HG02571 (cell line): ENCODE results near the gene UQCRQ.

Source experiments
- ATAC-seq: cut with Tn5 transposase; IDR thresholded peaks from one replicate; pipeline ENCODE4 v1.9.1; 2021; ENCODE audit warnings: mild to moderate bottlenecking, moderate library complexity; ENCODE audit not compliant: unreplicated experiment

UQCRQ gene

DNA sequence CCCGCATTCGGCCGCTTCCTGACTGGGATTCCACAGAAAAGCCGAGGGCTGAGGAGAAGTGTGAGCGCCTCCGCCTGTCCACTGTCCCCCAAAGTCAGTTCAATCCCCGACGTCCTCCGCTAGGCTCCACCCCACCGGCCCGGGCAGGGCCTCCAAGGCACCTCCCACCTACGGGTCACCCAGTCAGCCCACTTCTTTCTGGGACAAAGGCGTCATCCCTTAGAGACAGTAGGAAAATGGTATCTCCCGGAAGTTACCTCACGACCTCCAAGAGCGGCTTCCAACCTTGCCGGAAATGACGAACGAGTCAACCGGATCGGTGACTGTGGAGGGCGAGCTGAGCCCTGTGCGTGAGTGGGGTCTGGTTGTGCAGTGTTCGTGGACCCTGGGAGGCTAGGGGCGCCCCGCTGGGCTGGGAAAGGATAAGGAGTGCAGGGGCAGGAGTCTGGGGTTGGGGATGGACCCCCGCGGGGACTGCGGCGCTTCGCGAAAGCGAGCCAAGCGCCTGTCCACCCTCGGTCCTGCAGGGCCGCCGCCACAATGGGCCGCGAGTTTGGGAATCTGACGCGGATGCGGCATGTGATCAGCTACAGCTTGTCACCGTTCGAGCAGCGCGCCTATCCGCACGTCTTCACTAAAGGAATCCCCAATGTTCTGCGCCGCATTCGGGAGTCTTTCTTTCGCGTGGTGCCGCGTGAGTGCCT lies at the start of gene UQCRQ, which contains the start of gene GDF9:
UQCRQ (plus strand) TSS at position 301 of the 704 bp plus-strand sequence; CDS start at position 541, 240 bp downstream.
GDF9 (minus strand) TSS at position 128 of the 704 bp plus-strand sequence. CDS start 1,936 bp downstream, outside the sequence.
- peak; percentile 100 for ATAC-seq

DNA sequence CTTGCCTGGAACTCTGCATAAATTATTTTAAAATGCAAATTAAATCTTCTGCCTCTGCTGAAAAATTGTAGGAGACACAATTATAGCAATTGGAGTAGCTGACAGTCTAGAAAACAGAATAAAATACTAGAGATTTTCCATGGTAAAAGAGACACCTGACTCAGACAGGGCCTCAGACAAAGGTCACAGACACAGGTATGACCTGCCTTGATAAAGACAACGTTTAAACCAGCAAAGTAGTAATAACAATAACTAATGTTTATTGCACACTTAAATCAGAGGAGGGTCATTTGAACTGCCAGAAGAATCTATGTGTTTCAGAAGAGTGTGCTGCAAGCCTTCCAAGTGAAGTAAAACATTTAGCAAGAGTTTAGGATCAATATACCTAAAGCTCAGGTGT lies 49.4 kb upstream of the UQCRQ start:
- ATAC-seq = no peak

DNA sequence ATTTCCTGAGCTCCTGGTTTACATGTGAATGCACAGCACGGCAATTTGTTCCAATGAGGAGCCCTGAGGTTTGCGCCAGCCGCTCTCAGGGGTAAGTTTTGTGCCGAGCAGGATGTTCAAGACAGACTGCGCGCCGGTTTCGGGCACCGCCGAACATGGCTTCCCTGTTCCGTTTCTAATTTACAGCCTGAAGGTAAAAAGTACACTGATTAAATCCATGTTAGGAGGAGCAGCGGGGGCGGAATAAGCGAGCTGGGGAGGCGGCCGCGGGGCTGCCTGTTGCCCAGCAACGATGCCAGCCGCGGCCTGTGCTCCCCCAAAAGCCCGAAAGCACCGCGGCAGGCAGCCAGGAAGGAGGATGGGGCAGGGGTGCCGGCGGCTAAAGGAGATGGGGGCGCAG lies 47.0 kb upstream of the UQCRQ start:
- ATAC-seq = no peak

DNA sequence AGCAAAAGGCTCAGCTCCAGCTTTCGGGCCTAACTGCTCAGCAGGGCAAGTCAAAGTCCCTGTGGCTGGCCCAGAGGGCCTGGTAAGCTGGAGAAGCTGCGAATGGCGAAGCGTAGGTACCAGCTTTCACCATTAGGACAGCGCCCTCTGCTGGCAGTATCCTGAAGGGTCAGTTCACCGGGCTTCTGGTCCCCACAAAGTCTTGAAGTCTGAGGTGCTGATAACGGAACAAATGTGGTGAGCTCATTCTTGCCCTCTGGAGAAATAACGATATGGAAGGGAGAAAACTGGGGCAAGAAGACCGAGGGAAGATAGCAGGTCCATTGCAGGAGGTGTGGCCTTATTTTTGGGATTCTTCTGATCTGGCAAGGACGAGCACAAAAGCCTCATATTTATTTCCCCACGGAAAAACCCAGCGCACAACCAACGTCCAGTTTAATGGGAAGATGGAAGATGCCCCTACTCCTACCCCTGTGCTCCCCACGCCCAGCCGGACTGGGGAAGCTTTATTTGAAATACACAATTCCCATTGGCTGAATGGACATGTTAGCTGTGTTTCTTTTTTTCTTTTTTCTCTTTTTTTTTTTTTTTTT lies 46.2 kb upstream of the UQCRQ start:
- ATAC-seq = peak; percentile 63

DNA sequence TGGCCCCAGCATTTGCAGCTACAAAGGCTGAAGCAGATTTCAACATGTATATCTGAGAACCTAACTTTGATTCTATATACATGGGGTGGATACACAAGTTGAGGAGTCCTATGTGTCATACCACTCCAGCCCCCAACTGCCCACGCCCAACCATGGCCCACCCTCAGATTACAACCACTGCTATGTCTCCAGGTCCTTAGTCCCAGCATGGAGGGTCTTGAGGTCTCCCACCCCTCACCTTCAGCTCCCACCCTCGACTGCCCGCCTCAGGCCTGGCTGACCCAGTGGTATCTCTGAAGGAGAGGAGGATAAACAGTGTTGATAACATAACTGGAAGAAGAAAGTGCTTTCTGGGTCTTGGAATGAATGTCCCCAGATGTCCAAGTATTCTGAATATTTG lies 45.1 kb upstream of the UQCRQ start:
- no peak for ATAC-seq

DNA sequence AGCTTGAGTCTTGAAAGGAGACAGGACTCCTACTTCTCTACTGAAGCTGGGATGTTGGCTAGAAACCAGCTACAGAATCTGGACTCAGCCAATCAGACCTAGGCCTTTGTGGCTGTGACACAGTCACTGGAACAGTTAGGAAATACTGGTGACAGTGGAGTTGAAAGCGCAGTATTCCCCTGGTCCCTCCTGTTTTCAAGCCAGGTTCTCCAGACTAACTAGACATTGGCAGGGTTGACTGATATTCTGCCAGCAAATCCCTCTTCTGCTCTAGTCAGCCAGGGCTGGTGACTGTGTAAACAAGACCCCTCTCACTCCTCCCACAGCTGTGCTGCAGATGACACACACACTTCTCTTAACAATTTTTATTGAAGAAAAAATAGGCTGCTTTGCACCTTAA lies 44.7 kb upstream of the UQCRQ start:
- ATAC-seq = no peak

DNA sequence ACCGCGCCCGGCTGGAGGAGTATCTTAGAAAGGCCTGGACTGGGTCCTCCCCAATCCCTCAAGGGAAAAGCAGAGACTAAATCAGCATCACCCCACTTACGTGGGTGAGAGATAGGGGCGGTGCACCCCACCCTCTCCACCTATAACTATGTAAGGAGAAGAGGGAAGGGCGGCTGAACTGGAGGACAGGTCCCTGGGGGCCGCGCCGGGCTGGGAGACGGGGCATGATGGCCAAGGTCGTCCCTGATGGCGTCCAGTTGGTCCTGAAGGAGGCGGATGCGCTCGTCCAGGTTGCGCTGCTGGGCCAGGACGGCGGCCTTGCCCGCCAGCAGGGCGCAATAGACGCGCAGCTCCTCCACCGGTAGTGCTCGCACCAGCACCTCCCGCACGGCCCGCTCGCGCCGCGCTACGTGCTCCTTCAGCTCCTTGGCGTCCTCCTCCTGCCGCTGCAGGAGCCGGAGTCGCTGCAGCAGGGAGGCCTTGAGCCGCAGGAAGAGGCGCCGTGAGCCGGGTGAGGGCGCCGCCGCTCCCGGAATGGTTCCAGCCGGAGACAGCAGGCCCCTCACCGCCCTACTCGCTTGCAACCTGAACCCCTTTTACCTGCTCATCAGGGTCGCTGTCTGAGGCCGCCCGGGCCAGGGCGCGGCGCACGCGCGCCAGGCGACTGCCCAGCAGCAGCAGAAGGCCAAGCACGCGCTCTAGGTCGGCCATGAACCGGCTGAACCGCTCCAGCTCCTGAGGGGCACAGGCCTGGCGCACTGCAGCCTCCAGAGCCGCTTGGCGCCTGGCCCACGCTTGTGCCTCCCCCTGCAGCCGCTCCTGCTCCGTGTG lies 43.6 kb upstream of the UQCRQ start:
- ATAC-seq = no peak

DNA sequence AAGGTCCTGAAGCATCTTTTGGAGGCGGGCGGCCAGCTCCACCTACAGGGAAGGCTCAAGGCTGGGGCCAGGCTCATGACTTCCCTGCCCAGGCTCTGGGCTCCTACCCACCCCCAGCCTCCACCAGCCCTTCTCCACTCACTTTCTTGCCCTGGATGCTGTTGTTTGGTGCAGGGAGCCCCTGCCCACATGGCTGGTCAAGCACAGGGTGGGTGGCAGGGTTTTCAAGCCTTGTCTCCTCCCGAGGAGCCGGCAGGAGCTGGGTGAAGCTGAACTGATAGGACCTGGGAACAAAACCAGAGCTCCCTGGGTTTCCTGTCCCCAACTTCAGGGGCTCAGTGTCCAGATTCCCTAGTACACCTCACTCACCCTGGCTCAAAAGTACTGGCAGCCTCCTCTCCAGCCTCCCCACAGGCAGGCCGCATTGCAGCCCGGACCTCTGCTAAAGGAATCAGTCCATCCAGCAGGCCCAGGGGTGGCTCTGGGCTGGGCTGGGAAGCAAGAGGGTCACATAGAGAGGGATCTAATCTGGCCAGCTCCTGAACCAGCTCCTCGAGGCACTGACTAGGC lies 42.9 kb upstream of the UQCRQ start:
- no peak for ATAC-seq

DNA sequence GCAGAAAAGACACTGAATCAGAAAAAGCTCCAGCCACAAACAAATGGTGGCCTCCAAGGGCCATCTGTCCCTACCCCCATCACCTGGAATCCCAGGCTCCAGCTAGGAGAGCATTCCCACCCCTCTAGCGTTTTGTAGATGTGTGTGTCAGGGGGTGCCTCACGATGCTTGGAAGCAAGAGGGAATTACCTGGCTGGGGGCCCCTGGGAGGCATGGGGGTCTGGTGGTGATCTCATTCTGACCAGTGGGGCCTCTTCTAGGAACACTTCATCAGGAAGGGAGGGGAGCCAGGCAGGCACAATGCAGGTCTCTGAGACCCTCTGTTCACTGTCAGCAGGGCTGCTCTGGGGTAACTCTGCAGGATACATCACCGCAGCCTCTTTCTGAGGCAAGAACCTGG lies 42.0 kb upstream of the UQCRQ start:
- no peak for ATAC-seq

DNA sequence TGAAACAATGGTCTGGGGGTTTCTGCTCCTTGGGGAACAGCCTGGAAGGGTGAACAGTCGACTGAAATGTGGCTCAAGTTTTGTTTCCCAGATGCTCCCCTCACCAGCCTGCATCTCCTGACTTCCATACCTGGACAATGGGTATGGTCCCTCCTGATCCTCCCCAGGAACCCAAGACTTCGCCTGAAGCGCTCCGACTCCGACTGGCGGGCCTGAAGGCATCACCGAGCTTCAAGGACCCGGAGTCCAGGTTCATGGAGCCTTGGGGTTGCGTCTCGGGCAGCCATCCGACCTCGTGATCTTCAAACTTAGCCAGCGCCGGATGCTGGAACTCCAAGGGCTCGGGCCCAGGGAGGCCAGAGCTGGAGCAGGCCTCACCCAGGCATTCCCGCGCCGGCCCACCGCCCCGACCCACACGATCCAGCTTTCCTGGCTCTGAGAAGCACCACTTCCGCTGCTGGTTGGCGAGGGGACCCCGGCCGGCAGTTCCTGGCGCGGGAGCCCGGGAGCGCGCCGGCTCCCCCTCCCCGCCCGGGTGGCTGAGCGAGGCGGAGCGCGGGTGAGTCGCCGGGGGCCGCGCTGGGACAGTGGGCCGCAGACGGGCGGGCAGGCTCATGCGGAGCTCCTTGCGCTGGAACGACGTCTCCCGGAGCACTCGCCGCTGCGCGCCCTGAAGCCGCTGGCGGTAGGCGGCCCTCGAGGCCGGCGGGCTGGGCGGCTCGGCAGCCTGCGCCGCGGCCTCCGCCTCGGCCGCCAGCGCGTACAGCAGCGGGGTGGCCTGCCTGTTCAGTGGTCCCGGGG lies 41.2 kb upstream of the UQCRQ start:
- no peak for ATAC-seq

DNA sequence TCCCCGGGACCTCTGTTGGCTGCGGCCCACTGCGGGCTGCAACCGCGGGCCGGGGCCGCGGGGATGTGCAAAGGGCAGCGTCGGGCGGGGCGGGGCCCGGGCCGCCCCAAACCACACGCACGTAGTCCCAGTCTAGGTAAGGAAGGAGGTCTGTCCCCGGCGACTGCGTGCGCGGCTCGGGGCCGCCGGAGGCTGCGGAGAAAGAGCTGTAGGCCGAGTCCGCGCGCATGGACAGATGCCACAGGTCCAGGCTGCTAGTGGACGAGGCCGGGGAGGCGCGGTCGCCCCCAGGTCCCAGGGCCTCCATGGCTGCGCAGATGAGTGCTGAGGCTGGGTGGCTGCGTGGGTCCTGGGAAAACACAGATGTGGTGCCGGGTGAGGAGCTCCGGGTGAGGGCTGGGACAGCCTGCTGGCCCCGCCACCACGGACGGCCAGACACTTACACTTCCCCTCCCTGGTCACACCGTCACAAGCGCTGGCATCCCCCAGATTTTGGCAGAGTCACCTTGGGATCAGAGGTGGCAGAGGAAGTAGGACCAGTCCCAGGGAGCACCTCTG lies 40.5 kb upstream of the UQCRQ start:
- no peak for ATAC-seq

DNA sequence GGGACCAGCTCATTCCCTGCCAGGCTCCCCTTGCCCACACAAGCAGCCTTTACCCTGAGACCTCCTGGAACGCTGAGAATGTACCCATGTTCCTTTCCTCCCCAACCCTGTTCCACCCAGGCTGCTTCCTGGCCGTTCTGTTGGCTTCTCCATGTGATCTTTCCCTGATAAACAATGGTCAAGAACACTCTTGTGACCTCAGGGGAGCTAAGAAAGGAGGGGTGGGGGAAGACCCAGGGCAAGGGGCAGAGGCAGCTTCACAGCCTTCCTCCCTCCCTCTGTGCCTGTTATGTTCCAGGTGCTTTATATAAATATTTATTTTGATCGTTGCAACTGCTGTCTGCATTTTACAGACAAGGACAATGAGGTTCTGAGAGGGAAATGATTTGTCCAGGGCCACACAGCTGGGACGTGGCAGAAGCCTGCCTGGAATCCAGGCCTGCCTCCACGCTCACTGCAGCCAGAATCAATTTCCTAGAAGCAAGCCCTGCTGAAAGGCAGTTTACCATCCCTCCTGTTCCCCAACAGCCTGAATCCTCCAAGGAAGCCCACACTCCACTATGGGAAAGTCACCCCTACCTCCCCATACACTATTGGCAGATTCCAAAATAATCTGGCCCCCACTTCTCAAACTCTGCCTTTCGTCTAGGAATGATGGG lies 39.9 kb upstream of the UQCRQ start:
- ATAC-seq = no peak

DNA sequence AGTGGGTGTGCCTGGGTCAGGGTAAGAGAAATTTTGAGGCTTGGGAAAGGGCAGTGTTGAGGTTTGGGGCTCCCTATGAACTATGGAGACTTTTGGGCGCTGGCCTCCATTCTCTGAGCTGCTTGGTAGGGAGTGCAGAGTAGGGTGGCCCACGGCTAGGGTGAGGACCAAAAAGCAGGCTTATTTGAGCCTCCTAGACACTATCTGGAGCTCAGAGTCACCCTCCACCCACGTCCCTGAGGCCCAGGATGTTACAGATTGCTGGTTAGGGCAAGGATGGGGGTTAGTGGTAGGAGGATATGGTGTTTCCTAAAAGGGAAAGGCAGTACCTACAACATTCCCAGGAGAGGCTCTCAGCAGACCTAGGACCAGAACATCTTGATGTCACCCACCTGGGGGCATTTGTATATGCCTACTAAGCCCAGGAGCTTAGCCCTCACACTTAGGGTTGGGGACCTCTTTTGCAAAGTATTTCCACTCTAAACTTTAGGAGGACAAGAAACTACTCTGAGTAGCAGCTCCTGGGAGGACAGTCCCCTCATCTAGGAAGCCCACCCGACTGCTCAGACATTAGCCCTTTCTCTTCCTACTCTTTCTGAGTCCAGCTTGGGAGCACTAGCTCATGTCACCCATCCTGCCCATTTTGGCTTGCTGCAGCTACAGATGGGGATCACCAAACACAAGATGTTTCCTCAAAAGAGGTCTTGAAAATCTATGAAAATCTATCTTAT lies 38.3 kb upstream of the UQCRQ start:
- ATAC-seq = no peak

DNA sequence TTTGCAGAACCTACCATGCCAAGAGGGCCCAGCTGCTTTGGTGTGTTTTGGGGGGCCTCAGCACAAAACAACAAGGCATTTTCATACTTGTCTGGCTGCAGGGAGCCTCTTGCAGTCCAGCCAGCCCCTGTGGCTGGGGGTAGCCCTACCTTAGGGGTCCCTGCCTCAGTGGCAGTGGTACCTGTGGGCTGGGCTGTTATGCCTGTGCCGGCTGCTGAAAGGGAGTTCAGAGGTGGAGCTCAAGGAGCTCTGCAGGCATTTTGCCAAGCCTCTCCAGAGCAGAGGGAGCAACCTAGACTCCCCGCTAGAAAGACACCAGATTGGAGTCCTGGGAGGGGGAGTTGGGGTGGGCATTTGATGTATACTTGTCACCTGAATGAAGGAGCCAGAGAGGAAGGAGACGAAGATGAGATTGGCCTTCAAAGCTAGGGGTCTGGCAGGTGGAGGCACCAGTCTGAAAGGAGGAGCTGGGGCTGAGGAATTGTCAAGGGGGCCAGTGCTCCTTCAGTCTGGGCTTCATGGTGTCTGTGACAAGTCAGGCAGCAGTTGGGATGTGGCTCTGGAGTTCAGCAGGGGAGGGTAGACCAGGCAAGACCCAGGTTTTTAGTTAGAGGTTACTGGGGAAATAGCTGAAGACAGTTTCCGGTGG lies 37.5 kb upstream of the UQCRQ start:
- no peak for ATAC-seq

DNA sequence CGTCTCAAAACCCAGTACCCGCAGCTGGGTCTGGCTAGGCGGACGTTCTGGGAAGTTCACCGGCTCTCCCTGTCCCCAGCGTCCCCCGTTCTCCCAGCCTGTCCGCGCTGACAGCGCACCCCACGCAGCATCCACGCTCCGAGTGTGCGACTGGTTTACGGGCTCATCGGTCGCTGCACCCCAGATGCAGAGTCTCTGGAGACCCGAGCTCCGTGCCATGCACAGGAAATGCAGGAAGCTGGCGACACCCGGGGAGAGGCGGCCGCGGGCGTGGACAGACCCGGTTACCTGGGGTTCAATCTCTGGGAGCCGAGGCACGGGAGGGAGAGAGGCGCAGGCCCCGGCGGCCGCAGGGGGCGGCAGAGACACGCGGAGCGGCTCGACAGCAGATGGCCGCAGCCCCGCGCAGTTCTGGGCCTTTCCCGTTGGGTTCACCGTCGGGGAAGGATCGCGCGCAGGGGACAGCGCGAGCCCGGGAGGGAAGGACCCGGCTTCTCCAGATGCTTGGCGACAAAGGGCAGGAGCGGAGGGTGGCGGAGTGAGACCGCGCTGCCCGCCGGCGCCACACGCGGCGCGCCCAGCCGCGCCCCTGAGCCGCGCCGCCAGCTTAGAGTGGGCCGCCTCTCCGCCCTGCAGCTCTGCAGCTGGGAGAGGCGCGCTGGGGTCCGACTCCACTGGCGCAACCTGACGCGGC lies 36.6 kb upstream of the UQCRQ start:
- peak; percentile 78 for ATAC-seq

DNA sequence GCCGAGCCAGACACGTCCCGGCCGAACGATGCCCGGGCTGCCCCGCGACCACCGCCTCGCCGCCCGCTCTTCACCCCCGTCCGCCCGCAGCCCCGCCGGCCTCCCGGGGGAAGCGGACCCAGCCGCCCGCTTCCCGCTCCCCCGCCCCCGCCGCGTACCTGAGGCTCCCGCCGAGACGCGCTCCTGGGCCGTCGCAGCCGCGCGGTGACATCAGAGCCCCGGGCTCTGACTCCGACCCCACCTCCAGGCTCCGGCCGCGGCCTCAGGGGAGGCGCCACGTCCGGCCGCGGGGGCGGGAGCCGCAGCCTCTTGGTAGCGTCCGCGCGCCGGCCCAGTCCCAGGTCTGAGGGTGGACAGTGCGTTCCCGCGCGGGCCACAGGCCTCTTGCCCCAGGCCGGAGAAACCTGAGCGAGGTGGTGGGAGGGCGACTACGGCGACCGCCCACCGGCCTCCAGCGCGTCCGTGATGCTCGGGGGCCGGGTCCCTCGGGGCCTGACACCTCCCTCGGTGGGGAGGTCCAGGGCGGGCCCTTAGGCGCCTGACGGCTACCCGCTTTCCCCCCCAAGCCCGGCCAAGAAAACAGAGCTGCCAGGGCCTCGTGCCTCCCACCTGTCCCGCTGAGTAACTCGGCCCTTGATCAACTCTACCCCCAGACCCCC lies 35.9 kb upstream of the UQCRQ start, which contains the start of gene SHROOM1:
SHROOM1 (minus strand) TSS at position 212 of the 659 bp plus-strand sequence. CDS start 4,507 bp downstream, outside the sequence.
- peak; percentile 78 for ATAC-seq

DNA sequence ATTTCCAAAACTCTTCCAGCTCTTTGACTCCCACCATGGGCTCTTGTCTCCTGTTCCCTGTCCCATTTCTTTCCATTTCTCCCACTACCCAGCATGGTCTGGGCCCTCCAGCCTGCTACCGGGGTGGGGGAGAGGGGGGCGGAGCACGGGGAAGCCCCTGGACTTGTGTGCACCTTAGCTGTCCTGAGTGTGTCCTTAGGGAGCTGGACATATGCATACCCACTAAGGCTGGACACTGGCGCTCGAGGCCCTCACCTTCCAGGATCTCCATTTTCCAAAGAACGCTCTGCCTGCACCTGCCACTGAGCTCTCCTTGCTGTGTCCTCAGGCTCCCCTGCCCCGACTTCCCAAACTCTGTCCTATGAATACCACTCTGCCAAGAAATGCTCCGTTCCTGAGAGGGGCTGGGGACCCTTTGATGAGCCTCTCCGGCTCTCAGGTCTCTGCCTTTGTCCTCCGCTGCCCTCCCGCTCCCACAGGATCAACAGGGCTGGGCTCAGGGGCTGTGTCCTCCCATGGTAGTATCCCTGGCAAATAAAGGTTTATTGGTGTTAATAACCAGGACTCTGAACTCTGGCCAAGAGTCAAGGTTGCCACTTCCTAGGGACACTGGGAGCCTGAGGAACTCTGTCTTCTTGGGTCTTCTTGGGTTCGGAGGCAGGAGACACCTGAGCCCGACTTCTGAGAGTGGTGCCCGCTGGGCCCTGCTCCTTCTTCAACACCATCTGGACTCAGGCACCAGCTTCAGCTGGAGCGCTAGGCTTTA lies 35.2 kb upstream of the UQCRQ start:
- no peak for ATAC-seq
